Stimulated activated CD4-positive, alpha-beta T cell treated with anti-CD3 and anti-CD28 coated beads, Interleukin-1b, Interleukin-23, amount 100 ng/mL, for 4 hours (primary cell): ENCODE measurements around the gene ADIPOQ.
"Not testable (repeated sequence)": the region's sequence is repeated elsewhere in the genome, so short reads cannot be mapped to it uniquely, and the experiment has no call there.

Experiments
- DNase-seq, 2 donors: peaks; one replicate each; pipeline ENCODE4 v3.0.0-alpha.2; 2020; ENCODE audit warnings: low read depth in 2 of 2

Gene ADIPOQ

GRCh38 chr3:186826410-186826975, 16.0 kb upstream of the ADIPOQ start:
- no peak for DNase-seq

DNA sequence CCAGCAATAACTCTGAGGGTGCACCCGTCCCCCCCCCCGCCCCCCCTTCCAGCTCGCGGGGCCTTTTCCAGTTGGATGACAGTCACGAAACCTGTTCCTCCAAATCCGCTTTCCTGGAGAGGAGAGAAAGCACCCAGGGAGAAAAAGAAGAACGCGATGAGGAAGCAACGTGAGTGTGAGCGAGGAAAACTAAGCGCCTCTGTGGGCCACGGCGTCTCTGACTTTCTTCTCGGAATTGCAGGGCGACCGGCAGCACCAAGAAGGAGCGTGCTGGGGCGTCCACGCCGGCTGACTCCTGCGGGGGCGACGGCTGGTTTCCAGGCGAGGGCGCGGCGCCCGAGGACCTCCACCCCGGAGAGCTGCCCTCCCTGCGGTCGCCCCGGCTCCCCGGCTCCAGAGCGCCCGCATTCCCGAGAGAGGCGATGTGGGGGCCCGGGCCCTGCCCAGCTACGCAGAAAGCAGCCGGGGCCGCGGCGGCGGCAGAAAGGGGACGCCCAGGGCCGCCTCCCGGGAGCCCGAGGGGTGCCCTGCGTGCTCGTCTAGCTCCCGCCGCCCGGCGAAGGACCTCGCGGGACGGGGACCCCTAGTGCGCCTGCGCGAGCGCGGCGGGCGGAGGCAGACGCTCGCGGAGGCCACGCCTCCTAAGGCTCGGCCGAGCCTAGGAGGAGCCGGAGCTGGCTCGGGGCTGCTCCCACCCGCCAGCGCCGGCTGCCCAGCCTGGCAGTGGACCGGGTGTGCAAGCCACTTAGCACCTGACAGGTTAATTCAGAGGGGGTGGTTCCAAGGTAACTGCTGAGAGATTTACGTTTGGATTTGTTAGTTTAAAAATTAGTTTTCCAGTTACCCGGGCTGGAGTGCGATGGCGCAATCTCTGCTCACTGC, 15.3 kb upstream of the ADIPOQ start:
- DNase-seq = peak; percentile 78 to 80

DNA sequence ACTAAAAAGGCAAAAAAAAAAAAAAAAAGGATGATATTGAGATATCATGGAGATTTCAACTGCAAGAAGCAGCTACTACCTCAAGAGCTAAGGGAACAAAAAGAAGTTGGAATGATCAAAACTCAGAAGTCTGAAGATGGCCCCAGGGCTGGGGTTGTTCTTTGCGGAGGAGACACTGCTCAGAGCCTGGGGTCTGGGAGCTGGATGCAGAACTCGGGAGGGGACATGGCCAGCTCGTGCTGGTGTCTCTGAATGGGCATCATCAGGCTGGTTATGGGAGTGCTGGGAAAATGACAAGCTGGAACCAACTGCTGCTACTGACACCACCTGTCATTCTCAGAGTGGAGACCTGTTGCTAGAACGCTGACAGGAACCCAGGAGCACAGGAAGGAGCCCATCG, 14.2 kb upstream of the ADIPOQ start:
- no peak for DNase-seq

DNA sequence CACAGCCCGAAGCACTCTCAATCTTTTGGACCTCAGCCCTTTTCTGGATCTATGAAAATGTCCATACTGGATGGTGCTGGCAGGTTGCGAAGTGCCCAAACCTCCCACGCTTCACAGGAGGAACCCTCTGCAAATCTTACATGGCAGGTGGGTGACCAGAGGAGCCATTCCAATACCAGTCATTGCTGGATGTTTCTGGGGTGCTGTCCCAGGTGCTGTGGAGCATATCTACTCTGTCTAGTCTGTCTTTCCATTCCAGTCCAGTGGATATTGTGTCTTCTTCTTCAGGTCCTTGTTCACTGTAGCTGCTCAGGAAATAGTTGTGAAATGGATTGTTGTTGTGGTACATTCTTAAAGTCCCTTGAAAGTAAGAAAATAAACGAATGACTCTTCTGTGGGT, 10.7 kb upstream of the ADIPOQ start:
- DNase-seq = no peak

- DNase-seq = no peak
These were observed 10.2 kb upstream of the ADIPOQ start for GRCh38 chr3:186832276-186832675.

GRCh38 chr3:186839874-186840641, 2.5 kb upstream of the ADIPOQ start:
- no peak for DNase-seq

DNA sequence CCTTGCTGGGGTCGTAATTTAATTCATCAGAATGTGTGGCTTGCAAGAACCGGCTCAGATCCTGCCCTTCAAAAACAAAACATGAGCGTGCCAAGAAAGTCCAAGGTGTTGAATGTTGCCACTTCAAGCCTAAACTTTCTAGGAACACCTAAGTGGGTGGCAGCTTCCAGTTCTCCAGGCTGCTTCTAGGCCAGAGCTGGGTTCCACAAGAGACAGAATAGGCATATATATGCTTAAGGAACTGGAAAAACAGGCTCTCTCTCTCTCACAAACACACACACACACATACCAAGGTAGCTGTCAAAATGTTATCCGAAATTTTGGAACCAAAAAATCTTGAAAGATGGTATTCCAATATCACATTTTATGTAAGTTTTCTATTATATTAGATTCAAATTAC, 890 bp upstream of the ADIPOQ start:
- DNase-seq = no peak

- DNase-seq = no peak
These were observed 526 bp downstream of the ADIPOQ start for GRCh38 chr3:186843039-186843432.

GRCh38 chr3:186844908-186845307, 2.4 kb downstream of the ADIPOQ start:
- DNase-seq = no peak

- no peak for DNase-seq
These were observed 3.2 kb downstream of the ADIPOQ start for GRCh38 chr3:186845756-186846155.

GRCh38 chr3:186847437-186847836, 4.9 kb downstream of the ADIPOQ start:
- DNase-seq = no peak

- DNase-seq = no peak
These were observed 7.0 kb downstream of the ADIPOQ start for GRCh38 chr3:186849374-186849975.

DNA sequence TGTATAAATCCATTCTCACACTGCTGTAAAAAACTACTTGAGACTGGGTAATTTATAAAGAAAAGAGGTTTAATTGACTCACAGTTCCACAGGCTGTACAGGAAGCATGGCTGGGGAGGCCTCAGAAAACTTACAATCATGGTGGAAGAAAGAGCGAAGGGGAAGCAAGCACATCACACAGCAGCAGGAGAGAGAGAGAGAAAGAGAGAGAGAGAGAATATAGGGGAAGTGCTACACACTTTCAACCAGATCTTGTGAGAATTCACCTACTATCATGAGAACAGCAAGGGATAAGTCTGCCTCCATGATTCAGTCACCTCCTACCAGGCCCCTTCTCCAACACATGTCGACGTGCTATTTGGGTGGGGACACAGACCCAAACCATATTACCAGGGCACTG, 9.3 kb downstream of the ADIPOQ start:
- not testable (repeated sequence) for DNase-seq

GRCh38 chr3:186852994-186853393, 10.5 kb downstream of the ADIPOQ start:
- DNase-seq = no peak

DNA sequence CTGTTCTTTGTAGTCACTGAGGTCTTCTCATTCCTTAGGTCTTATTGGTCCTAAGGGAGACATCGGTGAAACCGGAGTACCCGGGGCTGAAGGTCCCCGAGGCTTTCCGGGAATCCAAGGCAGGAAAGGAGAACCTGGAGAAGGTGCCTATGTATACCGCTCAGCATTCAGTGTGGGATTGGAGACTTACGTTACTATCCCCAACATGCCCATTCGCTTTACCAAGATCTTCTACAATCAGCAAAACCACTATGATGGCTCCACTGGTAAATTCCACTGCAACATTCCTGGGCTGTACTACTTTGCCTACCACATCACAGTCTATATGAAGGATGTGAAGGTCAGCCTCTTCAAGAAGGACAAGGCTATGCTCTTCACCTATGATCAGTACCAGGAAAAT, 11.6 kb downstream of the ADIPOQ start:
- DNase-seq = no peak

- no peak for DNase-seq
These were observed 12.4 kb downstream of the ADIPOQ start for GRCh38 chr3:186854954-186855353.

DNA sequence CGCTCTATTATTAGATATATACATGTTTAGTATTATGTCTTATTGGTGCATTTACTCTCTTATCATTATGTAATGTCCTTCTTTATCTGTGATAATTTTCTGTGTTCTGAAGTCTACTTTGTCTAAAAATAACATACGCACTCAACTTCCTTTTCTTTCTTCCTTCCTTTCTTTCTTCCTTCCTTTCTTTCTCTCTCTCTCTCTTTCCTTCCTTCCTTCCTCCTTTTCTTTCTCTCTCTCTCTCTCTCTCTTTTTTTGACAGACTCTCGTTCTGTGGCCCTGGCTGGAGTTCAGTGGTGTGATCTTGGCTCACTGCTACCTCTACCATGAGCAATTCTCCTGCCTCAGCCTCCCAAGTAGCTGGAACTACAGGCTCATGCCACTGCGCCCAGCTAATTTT, 15.2 kb downstream of the ADIPOQ start:
- no peak for DNase-seq

GRCh38 chr3:186865215-186865853, 22.8 kb downstream of the ADIPOQ start:
- not testable (repeated sequence) for DNase-seq

- DNase-seq = not testable (repeated sequence)
These were observed 23.6 kb downstream of the ADIPOQ start for GRCh38 chr3:186866095-186866494.

DNA sequence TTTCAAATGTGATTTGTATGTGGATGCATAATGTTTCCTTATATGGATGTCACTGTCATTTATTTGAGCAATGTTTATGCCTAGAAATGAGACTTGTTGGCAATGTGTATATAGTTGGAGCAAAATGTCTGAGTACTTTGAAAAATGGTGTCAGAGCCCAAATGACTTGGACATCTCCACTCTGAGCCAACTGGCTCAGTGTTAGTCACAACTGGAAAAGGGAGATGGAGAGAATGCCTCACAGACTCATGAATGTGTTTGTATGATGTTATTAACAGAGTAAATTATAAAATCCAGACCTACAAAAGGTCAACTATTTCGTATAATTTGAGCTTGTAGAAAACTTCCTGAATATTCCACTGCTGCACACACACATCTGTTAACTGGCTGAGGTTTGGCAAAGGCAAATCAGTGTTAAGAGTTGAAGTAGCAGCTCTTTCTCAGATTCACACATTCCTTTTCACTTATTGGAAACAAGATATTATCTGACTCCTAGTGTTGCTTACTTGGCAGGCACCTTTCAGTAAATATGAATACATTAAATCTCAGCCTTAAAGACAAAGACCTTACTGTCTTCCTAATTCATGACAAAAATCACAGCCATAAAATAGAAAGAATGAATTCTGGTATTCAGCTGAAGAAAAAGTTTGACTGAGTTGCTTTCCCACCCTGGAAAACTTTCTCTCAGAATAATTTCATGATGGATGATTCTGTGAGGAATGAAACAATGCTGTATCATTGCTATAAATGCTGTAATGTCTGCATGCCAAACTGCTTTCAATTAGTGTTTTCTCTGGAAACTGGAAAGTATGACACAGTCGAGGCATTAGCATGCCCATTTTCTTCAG, 27.0 kb downstream of the ADIPOQ start:
- no peak for DNase-seq
